GM12878 (cell line): ENCODE results near the gene SSPN. TPM values are rescaled to one million over a fixed set of nuclear protein-coding genes. Genes with fewer than 3 reads are reported as not detected.
A peak's percentile ranks its signal among the peaks of the same experiment; 100 is the strongest.

Experiments
- ATAC-seq: fragments of 200-7000 bp; cut with Tn5 transposase; 3 replicates; pipeline ENCODE4 v1.9.1; 2020; ENCODE audit warnings: mild to moderate bottlenecking, moderate library complexity
- BruUV-seq: library from RNA; stranded (reverse); fragments of 400-500 nt; replicated peaks from 2 replicates; lab custom pipeline; 2021; lab: Mats Ljungman, UMichigan
- CTCF ChIA-PET: fragments of 300-600 bp; sonication (Branson Sonifier 250); formaldehyde crosslinking; extraction: SDS; loops from one replicate; lab custom pipeline; 2021; ENCODE audit warnings: inconsistent platforms; lab: Yijun Ruan, JAX
- POLR2A ChIA-PET: fragments of 350-600 bp; formaldehyde crosslinking; extraction: SDS; loops from one replicate; lab custom pipeline; 2021; ENCODE audit warnings: inconsistent platforms; lab: Charles Lee
- RAD21 ChIA-PET: fragments of 300-600 bp; sonication (Branson Sonifier 250); formaldehyde crosslinking; loops from one replicate; lab custom pipeline; 2023; ENCODE audit warnings: antibody characterized with exemption; ENCODE audit not compliant: unreplicated experiment; lab: Charles Lee
- SMC1A ChIA-PET: fragments of 300-600 bp; sonication (Branson Sonifier 250); formaldehyde crosslinking; loops from one replicate; lab custom pipeline; 2023; ENCODE audit not compliant: unreplicated experiment, uncharacterized antibody; lab: Charles Lee
- DNase-seq: peaks from one replicate; pipeline ENCODE4 v3.0.0-alpha.2; 2011; ENCODE audit warnings: low read depth, low spot score
- FAIRE-seq: peaks from 3 replicates; lab custom pipeline; 2011; peaks lifted over from hg19 to GRCh38; lab: Jason Lieb, UNC
- H2AFZ ChIP-seq: 2 replicates; pipeline ENCODE4 v1.6.0; 2011; ENCODE audit warnings: low read depth, low read length, control low read depth; ENCODE audit not compliant: control insufficient read depth
- H3K27ac ChIP-seq: 2 replicates; pipeline ENCODE4 v1.5.1; 2011; ENCODE audit warnings: control low read depth; ENCODE audit not compliant: control insufficient read depth, insufficient read depth
- H3K27me3 ChIP-seq, 2 experiments: replicated peaks in 1 of 2; 2 replicates each; pipeline versions ENCODE4 v1.6.0 to v1.6.1; 2011; ENCODE audit warnings: low read length in 1 of 2; ENCODE audit not compliant: control insufficient read depth in 2 of 2, insufficient read depth in 2 of 2
- H3K36me3 ChIP-seq, 2 experiments: 2 replicates each; pipeline ENCODE4 v1.5.1; 2011; ENCODE audit warnings: low read length in 1 of 2; ENCODE audit not compliant: control insufficient read depth in 2 of 2, insufficient read depth in 2 of 2
- H3K4me1 ChIP-seq: 2 replicates; pipeline ENCODE4 v1.6.1; 2011; ENCODE audit warnings: mild to moderate bottlenecking, low read length, moderate library complexity, mixed read lengths; ENCODE audit not compliant: control insufficient read depth, insufficient read depth
- H3K4me2 ChIP-seq: 2 replicates; pipeline ENCODE4 v1.6.0; 2011; ENCODE audit warnings: control low read depth; ENCODE audit not compliant: control insufficient read depth, insufficient read depth
- H3K4me3 ChIP-seq: fragments of 200-600 bp; sonication (generic); 2 replicates; pipeline ENCODE4 v1.5.1; 2016
- H3K79me2 ChIP-seq: 2 replicates; pipeline ENCODE4 v1.6.0; 2011; ENCODE audit warnings: low read length; ENCODE audit not compliant: control insufficient read depth, insufficient read depth
- H3K9ac ChIP-seq: 2 replicates; pipeline ENCODE4 v1.8.0; 2011; ENCODE audit warnings: low read length, control low read depth, mixed read lengths; ENCODE audit not compliant: control insufficient read depth, insufficient read depth
- H3K9me3 ChIP-seq: replicated peaks from 3 replicates; pipeline ENCODE4 v1.5.1; 2011; ENCODE audit warnings: mild to moderate bottlenecking, low read length; ENCODE audit not compliant: control insufficient read depth, insufficient read depth
- H4K20me1 ChIP-seq: 2 replicates; pipeline ENCODE4 v1.6.0; 2011; ENCODE audit not compliant: control insufficient read depth, insufficient read depth
- EGR1 ChIP-seq, 2 experiments: IDR thresholded peaks; 1 replicate in 1 of 2; 2 replicates in 1 of 2; pipeline ENCODE4 v1.6.1; 2011 to 2012; ENCODE audit warnings: low read depth in 2 of 2, low read length in 2 of 2, borderline replicate concordance in 1 of 2, mild to moderate bottlenecking in 1 of 2, moderate library complexity in 1 of 2
- MEF2A ChIP-seq: IDR thresholded peaks from 2 replicates; pipeline ENCODE4 v1.6.1; 2011; ENCODE audit warnings: low read depth, mild to moderate bottlenecking, low read length, moderate library complexity; ENCODE audit not compliant: insufficient read depth
- PML ChIP-seq: IDR thresholded peaks from 2 replicates; pipeline ENCODE4 v1.6.1; 2012; ENCODE audit warnings: low read length, inconsistent platforms
- POLR2AphosphoS2 ChIP-seq: IDR thresholded peaks from 2 replicates; pipeline ENCODE4 v1.6.1; 2011; ENCODE audit warnings: low read depth, mild to moderate bottlenecking, low read length, improper control_type of control experiment, moderate library complexity
- POU2F2 ChIP-seq: IDR thresholded peaks from 3 replicates; pipeline ENCODE4 v1.6.1; 2011; ENCODE audit warnings: low read depth, mild to moderate bottlenecking, low read length, borderline replicate concordance
- WGBS: methylation state at CpG from one replicate; pipeline ENCODE4 v1.1.6; 2016; ENCODE audit warnings: low lambda C conversion rate; ENCODE audit not compliant: insufficient replicate concordance, insufficient coverage; ENCODE audit errors: missing lambda C conversion rate; 5-methylcytosine and 5-hydroxymethylcytosine counted together
- in situ Hi-C: fragments of 300-500 bp; cut with MboI; formaldehyde crosslinking; loops from 9 replicates; pipeline ENCODE4 v1.14.3; 2018; ENCODE audit warnings: mixed read lengths
- intact Hi-C: fragments of 100-400 bp; cut with micrococcal nuclease; formaldehyde crosslinking; loops from one replicate; pipeline ENCODE4 v1.14.2; 2022; ENCODE audit not compliant: unreplicated experiment
- polyA plus RNA-seq, 11 experiments: library from polyadenylated mRNA; depleted of rRNA in 4 of 11; unstranded in 6 of 11; stranded (reverse) in 5 of 11; fragments of >200 nt; fragmentation: Nextera tagmentation in 4 of 11; fragmentation: Illumina TruSeq in 1 of 11; extraction: Ambion mirVana in 4 of 11; extraction: Trizol in 1 of 11; gene quantifications; 1 replicate in 1 of 11; 2 replicates in 10 of 11; pipeline versions ENCODE4 v1.2.1 to v1.2.3, GENCODE V29; 2011 to 2016; ENCODE audit warnings: inconsistent platforms in 2 of 11, missing spikeins in 2 of 11, low read depth in 1 of 11
- total RNA-seq, 4 experiments: library from RNA; depleted of rRNA in 3 of 4; stranded (reverse); fragments of >200 nt in 3 of 4; fragmentation: Illumina TruSeq in 1 of 4; extraction: Trizol in 1 of 4; gene quantifications; 2 replicates each; pipeline versions ENCODE4 v1.2.1 to v1.2.3, GENCODE V29; 2013 to 2021
- TF ChIP-seq, protein P1 (sequence below): IDR thresholded peaks from 2 replicates; pipeline ENCODE4 v1.6.1; 2011; ENCODE audit warnings: borderline replicate concordance, low read depth, mild to moderate bottlenecking, moderate library complexity, low read length; ENCODE audit not compliant: insufficient read depth, poor library complexity, severe bottlenecking
- TF ChIP-seq, protein P2 (sequence below): fragments of 450-650 bp; IDR thresholded peaks from 2 replicates; pipeline ENCODE4 v1.6.1; 2014; ENCODE audit warnings: mild to moderate bottlenecking

SSPN gene
- total and polyA plus RNA-seq, 10 of the 15 experiments (the other 5 are each of a cell fraction or from before 2014, with no cell fraction given): 0.04 to 0.41 (median 0.28) TPM; not detected in 5

DNA sequence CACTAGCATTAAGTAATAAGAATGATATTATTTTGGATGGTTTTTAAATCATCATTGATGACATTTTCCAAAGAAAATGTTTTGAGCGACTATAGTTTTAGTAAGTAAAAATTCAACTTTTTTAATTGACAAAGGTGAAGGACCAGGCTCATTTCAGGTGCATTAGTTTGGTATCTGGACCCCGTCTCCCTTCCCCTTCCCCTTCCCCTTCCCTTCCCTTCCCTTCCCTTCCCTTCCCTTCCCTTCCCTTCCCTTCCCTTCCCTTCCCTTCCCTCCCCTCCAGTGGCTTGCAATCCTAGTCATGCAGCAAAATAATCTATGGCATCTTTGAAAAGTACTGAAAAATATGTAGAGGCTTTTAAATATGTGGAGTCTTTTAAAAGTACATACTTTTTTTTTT is 13.0 kb upstream of the SSPN start:
- 59% methylated on average over 2 of the region's 2 CpGs for WGBS
- intact Hi-C loops: no loop called here
- POLR2A ChIA-PET: no interaction called here

DNA sequence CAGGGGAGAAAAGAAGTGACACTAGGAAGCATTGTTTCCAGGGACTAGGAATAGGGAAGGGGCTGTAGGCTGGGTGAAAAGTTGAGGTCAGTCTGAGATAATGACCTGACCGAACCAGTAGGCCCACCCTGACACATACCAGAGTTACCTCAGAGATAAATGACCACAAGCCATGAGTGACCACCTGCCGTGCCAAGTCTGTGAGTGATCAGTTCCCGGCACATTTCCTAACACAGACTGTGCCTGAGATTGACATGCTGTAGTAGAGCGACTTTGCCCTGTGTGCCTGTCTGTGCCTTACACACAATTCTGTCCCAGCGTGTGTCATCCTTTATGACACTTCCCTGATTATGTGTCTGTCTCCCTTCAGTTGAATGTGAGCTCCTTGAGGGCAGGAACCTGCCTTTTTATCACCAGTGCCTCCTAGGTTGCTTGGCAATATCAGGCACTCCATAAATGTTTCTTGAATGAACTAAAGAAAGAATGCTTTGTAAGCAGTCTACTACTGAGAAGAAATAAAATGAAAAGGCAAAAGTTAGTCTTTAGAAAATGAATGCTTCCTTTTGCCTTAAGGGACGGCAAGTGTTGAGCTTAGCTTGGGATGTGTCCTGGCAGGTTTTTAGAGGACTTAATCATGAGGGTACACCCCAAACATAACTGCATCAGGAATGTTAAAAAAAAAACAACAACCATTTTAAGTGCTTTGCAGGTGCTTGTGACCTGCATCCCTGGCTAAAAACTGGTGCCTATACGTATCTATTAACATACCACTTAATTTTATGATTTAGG is 9.6 kb upstream of the SSPN start:
- peaks cover 0 to 4% of the 10 kb centered on the region in 2 experiments; a peak in 2 of 4 replicates for H3K27me3 ChIP-seq
- FAIRE-seq: no peak
- no peak overlapping the region for H3K4me2 ChIP-seq
- POLR2A ChIA-PET: no interaction called here
- no peak for DNase-seq
- H3K9ac ChIP-seq: no peak overlapping the region
- H3K4me1 ChIP-seq: no peaks in the 10 kb centered on the region
- TF ChIP-seq POLR2AphosphoS2: no peak
- TF ChIP-seq, protein P1, sequence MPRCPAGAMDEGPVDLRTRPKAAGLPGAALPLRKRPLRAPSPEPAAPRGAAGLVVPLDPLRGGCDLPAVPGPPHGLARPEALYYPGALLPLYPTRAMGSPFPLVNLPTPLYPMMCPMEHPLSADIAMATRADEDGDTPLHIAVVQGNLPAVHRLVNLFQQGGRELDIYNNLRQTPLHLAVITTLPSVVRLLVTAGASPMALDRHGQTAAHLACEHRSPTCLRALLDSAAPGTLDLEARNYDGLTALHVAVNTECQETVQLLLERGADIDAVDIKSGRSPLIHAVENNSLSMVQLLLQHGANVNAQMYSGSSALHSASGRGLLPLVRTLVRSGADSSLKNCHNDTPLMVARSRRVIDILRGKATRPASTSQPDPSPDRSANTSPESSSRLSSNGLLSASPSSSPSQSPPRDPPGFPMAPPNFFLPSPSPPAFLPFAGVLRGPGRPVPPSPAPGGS: peak; percentile 36
- CTCF ChIA-PET: interaction anchor here (0.6 to 1.7 kb wide), 4 partner anchors 62 to 248 kb away, joined by 3 to 4 read pairs (median 4); no protein-coding TSS in a partner anchor
- H3K36me3 ChIP-seq: no peaks in the 10 kb centered on the region
- H3K4me3 ChIP-seq: no peak overlapping the region
- ATAC-seq: no peak
- BruUV-seq: no TSS peak
- SMC1A ChIA-PET: interaction anchor here (1.6 to 1.9 kb wide), 2 partner anchors 10 to 15 kb away, joined by 3 to 6 read pairs; no protein-coding TSS in a partner anchor
- intact Hi-C loops: no loop called here
- no peaks in the 10 kb centered on the region for H3K9me3 ChIP-seq
- in situ Hi-C loops: no loop called here
- no peaks in the 10 kb centered on the region for H4K20me1 ChIP-seq
- no peaks in the 10 kb centered on the region for H3K79me2 ChIP-seq
- 79% methylated on average over 7 of the region's 7 CpGs for WGBS
- no peak overlapping the region for H2AFZ ChIP-seq
- H3K27ac ChIP-seq: no peak overlapping the region
- RAD21 ChIA-PET: interaction anchor here (1.1 to 3.4 kb wide), 4 partner anchors 28 to 92 kb away, joined by 3 to 18 read pairs (median 4); no protein-coding TSS in a partner anchor

More for the DNA sequence above, 13.0 kb upstream of the SSPN start:
- H2AFZ ChIP-seq: no peak overlapping the region
- SMC1A ChIA-PET: no interaction called here
- H3K27me3 ChIP-seq: peaks cover 0 to 12% of the 10 kb centered on the region in 2 experiments
- RAD21 ChIA-PET: no interaction called here
- TF ChIP-seq PML: no peak
- TF ChIP-seq, protein P2, sequence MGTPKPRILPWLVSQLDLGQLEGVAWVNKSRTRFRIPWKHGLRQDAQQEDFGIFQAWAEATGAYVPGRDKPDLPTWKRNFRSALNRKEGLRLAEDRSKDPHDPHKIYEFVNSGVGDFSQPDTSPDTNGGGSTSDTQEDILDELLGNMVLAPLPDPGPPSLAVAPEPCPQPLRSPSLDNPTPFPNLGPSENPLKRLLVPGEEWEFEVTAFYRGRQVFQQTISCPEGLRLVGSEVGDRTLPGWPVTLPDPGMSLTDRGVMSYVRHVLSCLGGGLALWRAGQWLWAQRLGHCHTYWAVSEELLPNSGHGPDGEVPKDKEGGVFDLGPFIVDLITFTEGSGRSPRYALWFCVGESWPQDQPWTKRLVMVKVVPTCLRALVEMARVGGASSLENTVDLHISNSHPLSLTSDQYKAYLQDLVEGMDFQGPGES: no peak
- TF ChIP-seq POU2F2: no peak
- no peak for TF ChIP-seq MEF2A
- TF ChIP-seq EGR1 (IDR thresholded peaks at IDR 0.05; ENCODE audit: borderline replicate concordance in 1 of 2, low read depth in 2 of 2, low read length in 2 of 2): no peak
- H3K36me3 ChIP-seq: no peaks in the 10 kb centered on the region
- no peak overlapping the region for H3K4me3 ChIP-seq
- H3K4me2 ChIP-seq: no peak overlapping the region
- no peak overlapping the region for H3K9ac ChIP-seq
- ATAC-seq: no peak
- peaks cover under 1% of the 10 kb centered on the region; the same call in 1 of the 2 replicates for H3K4me1 ChIP-seq
- H3K9me3 ChIP-seq: no peaks in the 10 kb centered on the region; the same call in 2 of the 3 replicates
- H3K79me2 ChIP-seq: no peaks in the 10 kb centered on the region
- BruUV-seq: no TSS peak
- in situ Hi-C loops: no loop called here
- DNase-seq: no peak
- no peak for FAIRE-seq
- CTCF ChIA-PET: no interaction called here
- H3K27ac ChIP-seq: no peak overlapping the region
- no peaks in the 10 kb centered on the region for H4K20me1 ChIP-seq
